ENCODE measurements around the gene ARHGAP12.

The ARHGAP12 gene

GRCh38 chr10:31947144-31947926, 18.7 kb upstream of the ARHGAP12 start:
- Histone ChIP-seq H3K36me3 (ENCODE audit: control insufficient read depth in 2 of 2, insufficient read depth in 2 of 2, low read length in 2 of 2) (no peaks in the 10 kb centered on the region), H3K27me3 (ENCODE audit: control insufficient read depth in 1 of 2, insufficient read depth in 2 of 2, low read length in 2 of 2) (no peaks in the 10 kb centered on the region), H3K9ac (ENCODE audit: low read length in 2 of 2) (peak overlapping the region; percentile 5 to 37), H3K4me3 (ENCODE audit: low read length in 2 of 2) (peak overlapping the region; percentile 39 to 58), H3K4me1 (ENCODE audit: control insufficient read depth, insufficient read depth, low read length) (peaks cover 4% of the 10 kb centered on the region), H3K27ac (ENCODE audit: low read length) (no peak overlapping the region), H3K9me3 (ENCODE audit: control insufficient read depth in 2 of 2, low read length in 2 of 2) (no peaks in the 10 kb centered on the region)

DNA sequence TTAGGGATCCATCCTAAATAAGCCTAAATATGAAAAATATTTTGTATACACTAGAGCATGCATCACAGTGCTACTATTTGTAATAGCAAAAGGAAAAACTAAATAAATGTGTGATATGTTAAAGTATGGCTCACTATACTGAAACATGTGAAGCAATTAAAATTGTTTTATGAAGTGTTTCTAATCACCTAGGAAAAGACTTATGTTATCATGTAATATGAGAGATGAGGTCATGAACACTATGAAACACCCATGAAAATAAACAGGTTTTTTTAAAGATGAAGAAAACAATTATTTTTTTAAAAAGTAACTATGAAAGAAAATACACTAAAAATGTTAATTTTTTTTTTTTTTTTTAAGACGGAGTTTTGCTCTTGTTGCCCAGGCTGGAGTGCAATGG, 16.8 kb upstream of the ARHGAP12 start:
- H3K9ac ChIP-seq (ENCODE audit: low read length in 2 of 2), result no peak overlapping the region
- no peak overlapping the region for H3K27ac ChIP-seq (ENCODE audit: low read length)
- no peak overlapping the region for H3K4me3 ChIP-seq (ENCODE audit: low read length in 2 of 2)
- no peaks in the 10 kb centered on the region for H3K9me3 ChIP-seq (ENCODE audit: control insufficient read depth in 2 of 2, low read length in 2 of 2)
- H3K4me1 ChIP-seq (ENCODE audit: control insufficient read depth, insufficient read depth, low read length), result peaks cover 4% of the 10 kb centered on the region
- H3K27me3 ChIP-seq (ENCODE audit: control insufficient read depth in 1 of 2, insufficient read depth in 2 of 2, low read length in 2 of 2), result no peaks in the 10 kb centered on the region
- no peaks in the 10 kb centered on the region for H3K36me3 ChIP-seq (ENCODE audit: control insufficient read depth in 2 of 2, insufficient read depth in 2 of 2, low read length in 2 of 2)

- Histone ChIP-seq H3K27ac (ENCODE audit: low read length) (no peak overlapping the region), H3K4me1 (ENCODE audit: control insufficient read depth, insufficient read depth, low read length) (peaks cover 4% of the 10 kb centered on the region), H3K27me3 (ENCODE audit: control insufficient read depth in 1 of 2, insufficient read depth in 2 of 2, low read length in 2 of 2) (no peaks in the 10 kb centered on the region), H3K36me3 (ENCODE audit: control insufficient read depth in 2 of 2, insufficient read depth in 2 of 2, low read length in 2 of 2) (no peaks in the 10 kb centered on the region), H3K4me3 (ENCODE audit: low read length in 2 of 2) (no peak overlapping the region), H3K9ac (ENCODE audit: low read length in 2 of 2) (no peak overlapping the region), H3K9me3 (ENCODE audit: control insufficient read depth in 2 of 2, low read length in 2 of 2) (no peaks in the 10 kb centered on the region)
Measured at GRCh38 chr10:31944071-31944433, 15.4 kb upstream of the ARHGAP12 start.

DNA sequence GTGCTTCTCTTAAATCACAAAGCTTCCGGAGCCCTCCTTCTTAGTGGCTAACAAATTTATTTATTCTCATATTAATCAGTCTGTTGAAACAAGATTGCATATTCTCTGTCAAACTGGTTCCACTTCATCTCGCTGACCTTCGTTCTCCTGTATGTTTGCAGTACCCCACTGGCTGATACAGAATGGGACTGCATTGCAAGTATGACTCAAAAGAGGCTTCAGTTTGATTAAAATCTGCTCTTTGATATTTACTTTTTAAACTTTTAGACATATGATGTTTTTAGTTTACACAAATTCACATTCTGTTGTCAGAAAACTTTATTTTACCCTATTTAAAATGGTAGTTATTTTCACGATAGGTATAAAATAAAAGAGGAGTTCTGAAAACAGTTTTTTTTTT, 14.3 kb upstream of the ARHGAP12 start:
- Histone ChIP-seq H3K4me3 (ENCODE audit: low read length in 2 of 2) (no peak overlapping the region), H3K27ac (ENCODE audit: low read length) (no peak overlapping the region), H3K27me3 (ENCODE audit: control insufficient read depth in 1 of 2, insufficient read depth in 2 of 2, low read length in 2 of 2) (no peaks in the 10 kb centered on the region), H3K9ac (ENCODE audit: low read length in 2 of 2) (no peak overlapping the region), H3K36me3 (ENCODE audit: control insufficient read depth in 2 of 2, insufficient read depth in 2 of 2, low read length in 2 of 2) (no peaks in the 10 kb centered on the region), H3K9me3 (ENCODE audit: control insufficient read depth in 2 of 2, low read length in 2 of 2) (no peaks in the 10 kb centered on the region), H3K4me1 (ENCODE audit: control insufficient read depth, insufficient read depth, low read length) (peaks cover 2% of the 10 kb centered on the region)

DNA sequence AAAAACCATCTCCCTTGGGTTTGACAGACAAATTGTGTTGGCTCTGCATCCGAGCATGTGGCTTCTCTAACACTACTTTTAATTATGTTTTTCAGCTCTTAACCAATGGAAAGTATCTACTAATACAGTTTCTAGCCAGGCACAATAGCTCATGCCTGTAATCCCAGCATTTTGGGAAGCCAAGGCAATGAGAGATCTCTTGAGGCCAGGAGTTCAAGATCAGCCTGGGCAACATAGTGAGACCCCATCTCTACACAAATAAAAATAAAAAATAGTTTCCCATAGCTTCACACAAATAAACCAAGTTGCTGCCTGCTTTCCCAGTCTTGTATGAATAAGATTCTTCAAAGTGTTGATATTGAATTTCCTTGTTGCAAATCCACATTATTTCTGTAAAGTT, 13.8 kb upstream of the ARHGAP12 start:
- Histone ChIP-seq H3K4me1 (ENCODE audit: control insufficient read depth, insufficient read depth, low read length) (no peaks in the 10 kb centered on the region), H3K27ac (ENCODE audit: low read length) (no peak overlapping the region), H3K9ac (ENCODE audit: low read length in 2 of 2) (no peak overlapping the region), H3K4me3 (ENCODE audit: low read length in 2 of 2) (no peak overlapping the region), H3K27me3 (ENCODE audit: control insufficient read depth in 1 of 2, insufficient read depth in 2 of 2, low read length in 2 of 2) (no peaks in the 10 kb centered on the region), H3K9me3 (ENCODE audit: control insufficient read depth in 2 of 2, low read length in 2 of 2) (no peaks in the 10 kb centered on the region), H3K36me3 (ENCODE audit: control insufficient read depth in 2 of 2, insufficient read depth in 2 of 2, low read length in 2 of 2) (no peaks in the 10 kb centered on the region)

DNA sequence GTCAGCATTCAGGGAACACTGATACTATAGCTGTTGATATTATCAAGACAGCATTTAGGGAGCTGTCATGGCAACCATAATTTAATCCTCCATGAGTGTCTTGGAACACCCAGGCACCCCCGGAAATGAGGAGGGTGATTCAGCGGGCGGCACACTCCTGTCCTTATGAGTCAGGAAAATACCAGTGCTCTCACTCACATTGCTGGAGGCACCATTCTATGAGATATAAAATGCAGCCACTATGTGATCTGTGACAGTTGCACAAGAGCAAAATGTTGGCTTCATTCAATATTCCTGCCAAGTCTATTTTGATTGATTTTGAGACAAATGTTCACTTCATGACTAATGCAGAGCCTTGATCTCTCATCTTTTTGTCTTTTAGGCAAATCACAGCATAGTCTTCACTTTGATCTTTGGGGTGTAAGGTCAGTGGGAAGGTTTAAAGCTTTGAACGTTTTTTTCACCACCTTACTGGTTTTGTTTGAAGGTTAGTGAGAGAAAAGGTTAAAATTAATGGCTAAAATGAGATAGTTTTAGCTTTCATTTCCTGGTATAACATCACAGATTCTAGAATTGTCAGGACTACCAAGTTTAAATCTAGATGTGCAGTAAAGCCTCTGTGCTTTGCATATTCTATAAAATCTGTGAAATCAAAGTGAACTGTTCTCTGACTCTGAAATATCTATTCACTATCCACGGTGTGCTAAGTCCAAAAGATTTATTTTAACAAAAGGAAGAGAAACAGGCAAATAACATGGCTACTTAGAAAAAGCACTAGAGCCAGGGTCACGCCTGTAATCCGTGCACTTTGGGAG, 12.4 kb upstream of the ARHGAP12 start:
- no peaks in the 10 kb centered on the region for H3K4me1 ChIP-seq (ENCODE audit: control insufficient read depth, insufficient read depth, low read length)
- H3K27me3 ChIP-seq (ENCODE audit: control insufficient read depth in 1 of 2, insufficient read depth in 2 of 2, low read length in 2 of 2), result no peaks in the 10 kb centered on the region
- H3K9me3 ChIP-seq (ENCODE audit: control insufficient read depth in 2 of 2, low read length in 2 of 2), result no peaks in the 10 kb centered on the region
- H3K36me3 ChIP-seq (ENCODE audit: control insufficient read depth in 2 of 2, insufficient read depth in 2 of 2, low read length in 2 of 2), result no peaks in the 10 kb centered on the region
- no peak overlapping the region for H3K27ac ChIP-seq (ENCODE audit: low read length)
- no peak overlapping the region for H3K9ac ChIP-seq (ENCODE audit: low read length in 2 of 2)
- no peak overlapping the region for H3K4me3 ChIP-seq (ENCODE audit: low read length in 2 of 2)

DNA sequence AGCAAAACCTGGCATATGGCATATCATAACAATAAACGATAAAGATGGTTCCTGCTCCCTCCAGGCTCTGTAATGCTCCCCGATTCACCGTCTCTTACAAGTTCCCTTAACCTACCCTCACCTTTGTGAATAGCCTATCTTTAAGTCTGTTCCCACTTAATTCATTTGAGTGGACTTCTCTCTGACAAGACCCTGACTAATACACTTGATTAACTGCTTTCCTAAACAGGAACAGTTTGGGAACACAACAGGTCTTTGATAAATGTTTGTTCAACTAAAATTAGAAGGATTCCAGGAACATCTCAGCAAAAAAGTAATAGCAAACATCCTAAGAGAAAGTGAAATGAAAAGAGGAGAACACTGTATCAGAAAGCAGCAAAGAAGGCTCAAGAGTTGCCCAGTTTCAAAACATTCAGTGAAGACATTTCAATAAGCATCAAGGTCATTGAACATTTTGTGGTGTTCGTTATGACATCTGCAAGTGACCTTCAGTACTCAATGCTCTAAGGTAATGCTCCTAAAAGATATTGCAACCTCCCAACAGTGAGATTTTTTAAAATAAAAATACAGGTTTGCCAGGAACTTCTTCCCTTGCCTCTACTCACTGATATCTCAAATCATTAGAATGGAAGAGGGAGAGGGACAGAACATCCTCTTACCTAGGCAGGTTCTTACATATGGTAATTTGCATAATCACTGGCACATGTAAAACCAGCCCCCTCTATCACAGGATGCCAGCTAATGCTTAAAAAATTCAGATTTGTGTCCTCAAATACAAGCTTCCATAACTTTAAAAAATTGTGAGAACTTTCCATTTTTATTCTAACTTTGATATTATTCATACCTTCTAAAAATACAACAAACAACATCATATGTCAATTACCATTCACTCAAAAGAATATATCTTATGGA, 11.4 kb upstream of the ARHGAP12 start:
- H3K27ac ChIP-seq (ENCODE audit: low read length), result no peak overlapping the region
- H3K4me3 ChIP-seq (ENCODE audit: low read length in 2 of 2), result no peak overlapping the region

DNA sequence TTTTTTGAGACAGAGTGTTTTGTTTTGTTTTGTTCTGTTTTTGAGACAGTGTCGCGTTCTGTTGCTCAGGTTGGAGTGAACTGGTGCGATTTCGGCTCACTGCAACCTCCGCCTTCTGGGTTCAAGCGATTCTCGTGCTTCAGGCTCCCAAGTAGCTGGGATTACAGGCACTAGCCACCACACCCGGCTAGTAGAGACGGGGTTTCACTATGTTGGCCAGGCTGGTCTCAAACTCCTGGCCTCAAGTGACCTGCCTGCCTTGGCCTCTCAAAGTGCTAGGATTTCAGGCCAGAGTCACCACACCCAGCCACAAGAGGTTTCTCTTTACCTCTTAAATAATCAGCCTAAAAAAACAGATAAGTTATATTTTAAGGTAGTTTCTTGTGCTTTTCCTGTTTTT, 8.7 kb upstream of the ARHGAP12 start:
- Histone ChIP-seq H3K4me1 (ENCODE audit: control insufficient read depth, insufficient read depth, low read length) (no peaks in the 10 kb centered on the region), H3K9ac (ENCODE audit: low read length in 2 of 2) (no peak overlapping the region), H3K27ac (ENCODE audit: low read length) (no peak overlapping the region), H3K27me3 (ENCODE audit: control insufficient read depth in 1 of 2, insufficient read depth in 2 of 2, low read length in 2 of 2) (no peaks in the 10 kb centered on the region), H3K4me3 (ENCODE audit: low read length in 2 of 2) (no peak overlapping the region), H3K36me3 (ENCODE audit: control insufficient read depth in 2 of 2, insufficient read depth in 2 of 2, low read length in 2 of 2) (no peaks in the 10 kb centered on the region), H3K9me3 (ENCODE audit: control insufficient read depth in 2 of 2, low read length in 2 of 2) (no peaks in the 10 kb centered on the region)

More for the DNA sequence above, 11.4 kb upstream of the ARHGAP12 start:
- no peaks in the 10 kb centered on the region for H3K4me1 ChIP-seq (ENCODE audit: control insufficient read depth, insufficient read depth, low read length)
- no peaks in the 10 kb centered on the region for H3K27me3 ChIP-seq (ENCODE audit: control insufficient read depth in 1 of 2, insufficient read depth in 2 of 2, low read length in 2 of 2)
- H3K9me3 ChIP-seq (ENCODE audit: control insufficient read depth in 2 of 2, low read length in 2 of 2), result no peaks in the 10 kb centered on the region
- H3K9ac ChIP-seq (ENCODE audit: low read length in 2 of 2), result no peak overlapping the region
- H3K36me3 ChIP-seq (ENCODE audit: control insufficient read depth in 2 of 2, insufficient read depth in 2 of 2, low read length in 2 of 2), result no peaks in the 10 kb centered on the region

DNA sequence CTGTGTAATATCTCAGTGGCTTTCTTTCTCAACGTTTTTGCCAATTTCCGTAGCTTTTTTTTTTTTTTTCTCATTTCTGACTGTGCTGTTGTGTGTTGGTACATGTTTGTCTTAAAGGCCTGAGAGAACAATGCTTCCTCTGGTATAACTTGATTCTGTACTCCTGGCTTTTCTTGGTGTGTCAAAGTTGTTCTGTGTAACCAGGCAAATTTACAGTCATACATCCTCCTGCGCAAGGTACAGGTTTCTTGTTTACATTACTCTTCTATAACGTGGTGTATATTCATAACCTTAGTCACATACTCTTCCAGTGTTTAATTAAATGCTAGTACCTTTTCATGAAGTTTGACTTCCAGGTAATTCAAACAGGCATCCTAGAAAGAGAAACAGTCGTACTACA, 8.3 kb upstream of the ARHGAP12 start:
- H3K9ac ChIP-seq (ENCODE audit: low read length in 2 of 2), result no peak overlapping the region
- H3K9me3 ChIP-seq (ENCODE audit: control insufficient read depth in 2 of 2, low read length in 2 of 2), result no peaks in the 10 kb centered on the region

GRCh38 chr10:31936086-31936485, 7.5 kb upstream of the ARHGAP12 start:
- no peaks in the 10 kb centered on the region for H3K4me1 ChIP-seq (ENCODE audit: control insufficient read depth, insufficient read depth, low read length)
- H3K27me3 ChIP-seq (ENCODE audit: control insufficient read depth in 1 of 2, insufficient read depth in 2 of 2, low read length in 2 of 2), result no peaks in the 10 kb centered on the region
- H3K4me3 ChIP-seq (ENCODE audit: low read length in 2 of 2), result no peak overlapping the region
- no peaks in the 10 kb centered on the region for H3K36me3 ChIP-seq (ENCODE audit: control insufficient read depth in 2 of 2, insufficient read depth in 2 of 2, low read length in 2 of 2)
- H3K27ac ChIP-seq (ENCODE audit: low read length), result no peak overlapping the region
- H3K9ac ChIP-seq (ENCODE audit: low read length in 2 of 2), result no peak overlapping the region
- no peaks in the 10 kb centered on the region for H3K9me3 ChIP-seq (ENCODE audit: control insufficient read depth in 2 of 2, low read length in 2 of 2)

More for the DNA sequence above, 8.3 kb upstream of the ARHGAP12 start:
- Histone ChIP-seq H3K4me1 (ENCODE audit: control insufficient read depth, insufficient read depth, low read length) (no peaks in the 10 kb centered on the region), H3K36me3 (ENCODE audit: control insufficient read depth in 2 of 2, insufficient read depth in 2 of 2, low read length in 2 of 2) (no peaks in the 10 kb centered on the region), H3K27ac (ENCODE audit: low read length) (no peak overlapping the region), H3K27me3 (ENCODE audit: control insufficient read depth in 1 of 2, insufficient read depth in 2 of 2, low read length in 2 of 2) (no peaks in the 10 kb centered on the region), H3K4me3 (ENCODE audit: low read length in 2 of 2) (no peak overlapping the region)
